ENCODE results near the gene CFAP46.
"Not testable (repeated sequence)": the region's sequence is repeated elsewhere in the genome, so short reads cannot be mapped to it uniquely, and the experiment has no call there.

The CFAP46 gene

GRCh38 chr10:132861116-132861691 is 81.2 kb downstream of the CFAP46 start:
- no peak for DNase-seq (ENCODE audit: low read depth)

- DNase-seq (ENCODE audit: low read depth): no peak
Measured at GRCh38 chr10:132860532-132860931, 81.8 kb downstream of the CFAP46 start.

GRCh38 chr10:132859084-132859855 is 83.1 kb downstream of the CFAP46 start:
- DNase-seq (ENCODE audit: low read depth): no peak

GRCh38 chr10:132858121-132859081 is 84.0 kb downstream of the CFAP46 start:
- DNase-seq (ENCODE audit: low read depth): no peak

GRCh38 chr10:132856869-132857524 is 85.4 kb downstream of the CFAP46 start:
- no peak for DNase-seq (ENCODE audit: low read depth)

GRCh38 chr10:132855889-132856288 is 86.5 kb downstream of the CFAP46 start:
- no peak for DNase-seq (ENCODE audit: low read depth)

- DNase-seq (ENCODE audit: low read depth): no peak
Measured at GRCh38 chr10:132851451-132851850, 90.9 kb downstream of the CFAP46 start.

- no peak for DNase-seq (ENCODE audit: low read depth)
Measured at GRCh38 chr10:132850896-132851295, 91.5 kb downstream of the CFAP46 start.

GRCh38 chr10:132850246-132850645 is 92.1 kb downstream of the CFAP46 start:
- no peak for DNase-seq (ENCODE audit: low read depth)

- DNase-seq (ENCODE audit: low read depth): no peak
Measured at GRCh38 chr10:132849546-132850031, 92.8 kb downstream of the CFAP46 start.

GRCh38 chr10:132848951-132849545 is 93.3 kb downstream of the CFAP46 start:
- DNase-seq (ENCODE audit: low read depth): no peak

GRCh38 chr10:132848291-132848701 is 94.1 kb downstream of the CFAP46 start:
- no peak for DNase-seq (ENCODE audit: low read depth)

- no peak for DNase-seq (ENCODE audit: low read depth)
Measured at GRCh38 chr10:132847856-132848255, 94.5 kb downstream of the CFAP46 start.

GRCh38 chr10:132847416-132847777 is 95.0 kb downstream of the CFAP46 start:
- DNase-seq (ENCODE audit: low read depth): no peak

GRCh38 chr10:132846631-132847415 is 95.5 kb downstream of the CFAP46 start:
- DNase-seq (ENCODE audit: low read depth): no peak

- no peak for DNase-seq (ENCODE audit: low read depth)
Measured at GRCh38 chr10:132845780-132846595, 96.4 kb downstream of the CFAP46 start.

GRCh38 chr10:132845041-132845551 is 97.3 kb downstream of the CFAP46 start:
- no peak for DNase-seq (ENCODE audit: low read depth)

GRCh38 chr10:132844069-132844809 is 98.1 kb downstream of the CFAP46 start:
- no peak for DNase-seq (ENCODE audit: low read depth)

- not testable (repeated sequence) for DNase-seq (ENCODE audit: low read depth)
Measured at GRCh38 chr10:132843276-132843675, 99.1 kb downstream of the CFAP46 start.

Measured in stimulated activated CD8-positive, alpha-beta memory T cell treated with anti-CD3 and anti-CD28 coated beads, Interleukin-15, amount 100 ng/mL, for 24 hours (primary cell).